Thoracic aorta (tissue), 2 donors: ENCODE measurements around the gene COG8. TPM values are rescaled to one million over a fixed set of nuclear protein-coding genes. Genes with fewer than 3 reads are reported as not detected.

Experiments used
- ATAC-seq: fragments of 150-250 bp; one replicate; pipeline ENCODE4 v1.8.0; 2017; ENCODE audit warnings: low read depth; ENCODE audit not compliant: insufficient number of reproducible peaks, low FRiP score
- DNase-seq: peaks from one replicate; pipeline ENCODE4 v3.0.0-alpha.2; 2020; ENCODE audit warnings: low spot score
- H3K27ac ChIP-seq, 2 donors: fragments of 200-600 bp; sonication (generic); 1 replicate in 1 of 2; 2 replicates in 1 of 2; pipeline ENCODE4 v1.5.1; 2016; ENCODE audit warnings: mild to moderate bottlenecking in 2 of 2, moderate library complexity in 2 of 2
- H3K27me3 ChIP-seq: fragments of 200-600 bp; sonication (generic); replicated peaks from 2 replicates; pipeline ENCODE4 v1.6.0; 2016; ENCODE audit warnings: mild to moderate bottlenecking; ENCODE audit not compliant: insufficient read depth
- H3K36me3 ChIP-seq: fragments of 200-600 bp; sonication (generic); one replicate; pipeline ENCODE4 v1.5.1; 2016
- H3K4me1 ChIP-seq, 2 donors: fragments of 200-600 bp; sonication (generic); 1 replicate in 1 of 2; 2 replicates in 1 of 2; pipeline versions ENCODE4 v1.5.1 to v1.6.0; 2016; ENCODE audit warnings: low read depth in 2 of 2, mild to moderate bottlenecking in 1 of 2; ENCODE audit not compliant: control insufficient read depth in 1 of 2
- H3K4me3 ChIP-seq: fragments of 200-600 bp; sonication (generic); 2 replicates; pipeline ENCODE4 v1.5.1; 2016; ENCODE audit warnings: mild to moderate bottlenecking
- H3K9me3 ChIP-seq: fragments of 200-600 bp; sonication (generic); 2 replicates; pipeline ENCODE4 v1.5.1; 2016
- CTCF ChIP-seq: fragments of 200-600 bp; sonication (generic); IDR thresholded peaks from one replicate; pipeline ENCODE4 v1.5.1; 2019; ENCODE audit warnings: antibody characterized with exemption
- total RNA-seq, 2 donors: library from RNA; depleted of rRNA; stranded (reverse); fragments of >200 nt; gene quantifications; one replicate each; pipeline versions ENCODE4 v1.1.0 to v1.2.3, GENCODE V29; 2016

COG8 gene
- total RNA-seq, 2 donors from 2014 or later, result 39.4 to 51.0 TPM

- H3K27me3 ChIP-seq, result no peaks in the 10 kb centered on the region
- no peak overlapping the region for H3K4me3 ChIP-seq
- no peaks in the 10 kb centered on the region for H3K9me3 ChIP-seq
- DNase-seq (no peak), ATAC-seq (no peak)
- peaks cover 7 to 31% of the 10 kb centered on the region in 2 donors for H3K4me1 ChIP-seq
- no peak for TF ChIP-seq CTCF
- no peak overlapping the region for H3K27ac ChIP-seq
- no peaks in the 10 kb centered on the region for H3K36me3 ChIP-seq
Observed at GRCh38 chr16:69277413-69277812, 62.0 kb downstream of the COG8 start.

Other genes starting within 250 kb of the COG8 start
- gene HAS3, start 233.9 kb downstream of the COG8 start, total RNA-seq, result 1 to 10 TPM; 1.8 to 2.7 TPM
- gene CHTF8, start 207.0 kb downstream of the COG8 start, total RNA-seq, result 10 to 100 TPM; 63.7 to 99.5 TPM
- 10 to 100 TPM; 44.5 to 59.7 TPM for gene UTP4, start 206.9 kb downstream of the COG8 start, total RNA-seq
- 10 to 100 TPM; 39.4 to 65.5 TPM for gene SNTB2, start 152.4 kb downstream of the COG8 start, total RNA-seq
- 10 to 100 TPM; 26.3 to 38.5 TPM for gene VPS4A, start 28.2 kb downstream of the COG8 start, total RNA-seq
- gene PDF, start 9.0 kb downstream of the COG8 start, total RNA-seq, result 10 to 100 TPM; 24.3 to 25.6 TPM
- 10 to 100 TPM; 11.0 to 33.4 TPM for gene NIP7, start 208 bp upstream of the COG8 start, total RNA-seq
- 1 to 10 TPM in 1 of 2 donors, not detected in 1; 1.5 TPM for gene TMED6, start 12.2 kb upstream of the COG8 start, total RNA-seq
- gene TERF2, start 46.4 kb upstream of the COG8 start, total RNA-seq, result 10 to 100 TPM; 33.4 to 47.4 TPM
- gene CYB5B, start 85.1 kb upstream of the COG8 start, total RNA-seq, result 10 to 100 TPM; 12.0 to 54.5 TPM
- gene NFAT5, start 226.4 kb upstream of the COG8 start, total RNA-seq, result 10 to 100 TPM; 77.3 to 98.6 TPM